Naive thymus-derived CD8-positive, alpha-beta T cell (primary cell): ENCODE measurements around the gene P4HA2. TPM values are rescaled to one million over a fixed set of nuclear protein-coding genes. Genes with fewer than 3 reads are reported as not detected.
"Not testable (repeated sequence)": the region's sequence is repeated elsewhere in the genome, so short reads cannot be mapped to it uniquely, and the experiment has no call there.

Source experiments
- ATAC-seq, 2 donors: fragments of 150-1000 bp; cut with Tn5 transposase in 1 of 2; sonication (Bioruptor Pico), chemical (Tn5 transposase) in 1 of 2; 1 replicate in 1 of 2; 2 replicates in 1 of 2; pipeline ENCODE4 v1.10.0; 2021; ENCODE audit warnings: mild to moderate bottlenecking in 2 of 2, moderate library complexity in 2 of 2
- POLR2A ChIA-PET: fragments of 350-600 bp; sonication (Branson Sonifier 250); formaldehyde crosslinking; loops from one replicate; lab custom pipeline; 2021; ENCODE audit warnings: antibody characterized with exemption; lab: Charles Lee
- DNase-seq, 10 donors: peaks; one replicate each; pipeline versions ENCODE4 v3.0.0 to v3.0.0-alpha.2; 2020 to 2022
- H3K27ac Mint-ChIP-seq, 10 donors: one replicate each; pipeline ENCODE4 v1.8.0; 2020 to 2022; ENCODE audit warnings: mild to moderate bottlenecking in 10 of 10, mixed read lengths in 10 of 10, moderate library complexity in 4 of 10, inconsistent platforms in 1 of 10
- H3K27me3 Mint-ChIP-seq, 5 donors: one replicate each; pipeline ENCODE4 v1.8.0; 2021 to 2022; ENCODE audit warnings: mixed read lengths in 5 of 5
- H3K36me3 Mint-ChIP-seq, 3 donors: one replicate each; pipeline ENCODE4 v1.8.0; 2020 to 2022; ENCODE audit warnings: mixed read lengths in 3 of 3, mild to moderate bottlenecking in 2 of 3, inconsistent platforms in 1 of 3
- H3K4me1 Mint-ChIP-seq, 4 donors: one replicate each; pipeline ENCODE4 v1.8.0; 2021 to 2022; ENCODE audit warnings: mixed read lengths in 4 of 4
- H3K4me3 Mint-ChIP-seq, 10 donors: one replicate each; pipeline ENCODE4 v1.8.0; 2020 to 2022; ENCODE audit warnings: mild to moderate bottlenecking in 10 of 10, mixed read lengths in 10 of 10, moderate library complexity in 6 of 10, inconsistent platforms in 1 of 10
- H3K9me3 Mint-ChIP-seq, 9 donors: one replicate each; pipeline ENCODE4 v1.8.0; 2020 to 2022; ENCODE audit warnings: mixed read lengths in 9 of 9, mild to moderate bottlenecking in 3 of 9, inconsistent platforms in 1 of 9, moderate library complexity in 1 of 9
- microRNA-seq: library from miRNA; unstranded; fragments of <30 nt; microRNA quantifications from one replicate; pipeline ENCODE4 v1.2.0, GENCODE V29; 2022; ENCODE audit warnings: borderline microRNAs expressed
- polyA plus RNA-seq, 3 donors: library from polyadenylated mRNA; unstranded; fragments of 300-500 nt; fragmentation: Illumina TruSeq; gene quantifications; one replicate each; pipeline ENCODE4 v1.2.3, GENCODE V29; 2021
- total RNA-seq, 8 experiments: library from RNA in 2 of 8; stranded (reverse) in 2 of 8; gene quantifications; one replicate each; pipeline ENCODE4 v1.2.3 and lab custom pipeline; 2021 to 2026

Gene P4HA2
- total and polyA plus RNA-seq, 5 experiments from 2014 or later: 1.2 TPM; not detected in 4

- POLR2A ChIA-PET: no interaction called here
- Mint-ChIP-seq H3K4me3 (no peak overlapping the region), H3K4me1 (peaks cover 7 to 19% (median 17%) of the 10 kb centered on the region in 4 donors), H3K27me3 (peaks cover 0 to 3% (median 0%) of the 10 kb centered on the region in 5 donors), H3K36me3 (peaks cover 0 to 5% (median 0%) of the 10 kb centered on the region in 3 donors), H3K9me3 (peaks cover 0 to 9% (median 2%) of the 10 kb centered on the region in 9 donors), H3K27ac (no peak overlapping the region)
- DNase-seq: peak in 1 of 10 donors; percentile 12
- ATAC-seq: peak in 1 of 2 donors; percentile 25
Observed at GRCh38 chr5:132176521-132176945, 51.1 kb downstream of the P4HA2 start.

GRCh38 chr5:132162945-132163344 lies 64.7 kb downstream of the P4HA2 start:
- DNase-seq (no peak), ATAC-seq (no peak)
- peaks cover 0 to 9% (median 8%) of the 10 kb centered on the region in 3 donors for H3K36me3 Mint-ChIP-seq
- no peak overlapping the region for H3K4me3 Mint-ChIP-seq
- H3K27me3 Mint-ChIP-seq: peaks cover 0 to 8% (median 4%) of the 10 kb centered on the region in 5 donors
- POLR2A ChIA-PET: no interaction called here
- no peak overlapping the region for H3K27ac Mint-ChIP-seq
- no peaks in the 10 kb centered on the region for H3K4me1 Mint-ChIP-seq
- H3K9me3 Mint-ChIP-seq: peaks cover 3 to 18% (median 14%) of the 10 kb centered on the region in 9 donors

DNA sequence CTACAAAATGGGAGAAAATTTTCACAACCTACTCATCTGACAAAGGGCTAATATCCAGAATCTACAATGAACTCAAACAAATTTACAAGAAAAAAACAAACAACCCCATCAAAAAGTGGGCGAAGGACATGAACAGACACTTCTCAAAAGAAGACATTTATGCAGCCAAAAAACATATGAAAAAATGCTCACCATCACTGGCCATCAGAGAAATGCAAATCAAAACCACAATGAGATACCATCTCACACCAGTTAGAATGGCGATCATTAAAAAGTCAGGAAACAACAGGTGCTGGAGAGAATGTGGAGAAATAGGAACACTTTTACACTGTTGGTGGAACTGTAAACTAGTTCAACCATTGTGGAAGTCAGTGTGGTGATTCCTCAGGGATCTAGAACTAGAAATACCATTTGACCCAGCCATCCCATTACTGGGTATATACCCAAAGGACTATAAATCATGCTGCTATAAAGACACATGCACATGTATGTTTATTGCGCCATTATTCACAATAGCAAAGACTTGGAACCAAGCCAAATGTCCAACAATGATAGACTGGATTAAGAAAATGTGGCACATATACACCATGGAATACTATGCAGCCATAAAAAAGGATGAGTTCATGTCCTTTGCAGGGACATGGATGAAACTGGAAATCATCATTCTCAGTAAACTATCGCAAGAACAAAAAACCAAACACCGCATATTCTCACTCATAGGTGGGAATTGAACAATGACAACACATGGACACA lies 65.9 kb downstream of the P4HA2 start:
- H3K36me3 Mint-ChIP-seq, ATAC-seq, H3K4me1 Mint-ChIP-seq, DNase-seq, H3K4me3 Mint-ChIP-seq, H3K27ac Mint-ChIP-seq, POLR2A ChIA-PET: not testable (repeated sequence)
- H3K9me3 Mint-ChIP-seq: peaks cover 0 to 12% (median 9%) of the 10 kb centered on the region in 9 donors
- H3K27me3 Mint-ChIP-seq: peaks cover 0 to 12% (median 4%) of the 10 kb centered on the region in 5 donors

GRCh38 chr5:132156413-132156812 lies 71.2 kb downstream of the P4HA2 start:
- no peak for DNase-seq
- Mint-ChIP-seq H3K27me3 (peaks cover 5 to 32% (median 25%) of the 10 kb centered on the region in 5 donors), H3K4me1 (no peaks in the 10 kb centered on the region), H3K4me3 (no peak overlapping the region), H3K36me3 (peaks cover 4 to 26% (median 19%) of the 10 kb centered on the region in 3 donors), H3K9me3 (peaks cover 10 to 44% (median 30%) of the 10 kb centered on the region in 9 donors), H3K27ac (no peak overlapping the region)
- POLR2A ChIA-PET: no interaction called here
- no peak for ATAC-seq

DNA sequence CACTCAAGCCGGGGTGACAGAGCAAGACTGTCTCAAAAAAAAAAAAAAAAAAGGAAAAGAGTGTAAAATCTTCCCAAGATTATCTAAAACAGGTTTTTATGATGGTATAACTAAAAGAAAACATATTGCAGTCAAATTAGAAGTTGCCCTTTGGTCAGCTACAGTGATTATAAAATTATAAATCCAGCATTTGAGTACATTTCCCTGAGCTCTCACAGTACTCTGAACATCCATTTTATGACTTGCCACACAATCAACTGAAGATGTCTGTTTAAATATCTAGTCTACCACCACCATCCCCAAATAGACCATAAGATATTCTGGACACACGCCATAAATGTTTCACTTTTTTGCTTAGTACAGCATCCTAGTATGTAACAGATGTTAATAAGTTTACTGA lies 77.1 kb downstream of the P4HA2 start:
- ATAC-seq (no peak), DNase-seq (no peak)
- no peak overlapping the region for H3K4me3 Mint-ChIP-seq
- peaks cover 10 to 41% (median 27%) of the 10 kb centered on the region in 9 donors for H3K9me3 Mint-ChIP-seq
- H3K4me1 Mint-ChIP-seq: peaks cover 0 to 4% (median 0%) of the 10 kb centered on the region in 4 donors
- POLR2A ChIA-PET: no interaction called here
- H3K36me3 Mint-ChIP-seq: peaks cover 4 to 19% (median 10%) of the 10 kb centered on the region in 3 donors
- no peak overlapping the region for H3K27ac Mint-ChIP-seq
- H3K27me3 Mint-ChIP-seq: peaks cover 5 to 24% (median 19%) of the 10 kb centered on the region in 5 donors

GRCh38 chr5:132147663-132148062 lies 80.0 kb downstream of the P4HA2 start:
- H3K36me3 Mint-ChIP-seq: peaks cover 2 to 25% (median 6%) of the 10 kb centered on the region in 3 donors
- H3K9me3 Mint-ChIP-seq: peaks cover 7 to 40% (median 24%) of the 10 kb centered on the region in 9 donors
- no peak overlapping the region for H3K27ac Mint-ChIP-seq
- DNase-seq (no peak), ATAC-seq (no peak)
- POLR2A ChIA-PET: no interaction called here
- peaks cover 0 to 4% (median 0%) of the 10 kb centered on the region in 4 donors for H3K4me1 Mint-ChIP-seq
- H3K4me3 Mint-ChIP-seq: no peak overlapping the region
- H3K27me3 Mint-ChIP-seq: peaks cover 0 to 19% (median 6%) of the 10 kb centered on the region in 5 donors

- H3K4me1 Mint-ChIP-seq, ATAC-seq, DNase-seq, H3K4me3 Mint-ChIP-seq, H3K27ac Mint-ChIP-seq, POLR2A ChIA-PET: not testable (repeated sequence)
- H3K9me3 Mint-ChIP-seq: peaks cover 7 to 43% (median 30%) of the 10 kb centered on the region in 9 donors
- H3K27me3 Mint-ChIP-seq: peaks cover 0 to 14% (median 6%) of the 10 kb centered on the region in 5 donors
- H3K36me3 Mint-ChIP-seq: peaks cover 0 to 27% (median 7%) of the 10 kb centered on the region in 3 donors
Observed at GRCh38 chr5:132145326-132145725, 82.3 kb downstream of the P4HA2 start.

- Mint-ChIP-seq H3K4me1 (peaks cover 0 to 4% (median 0%) of the 10 kb centered on the region in 4 donors), H3K27ac (no peak overlapping the region), H3K27me3 (peaks cover 0 to 21% (median 11%) of the 10 kb centered on the region in 5 donors), H3K4me3 (no peak overlapping the region), H3K9me3 (peaks cover 11 to 50% (median 31%) of the 10 kb centered on the region in 9 donors), H3K36me3 (peaks cover 0 to 31% (median 12%) of the 10 kb centered on the region in 3 donors)
- DNase-seq (no peak), ATAC-seq (no peak)
- POLR2A ChIA-PET: no interaction called here
Observed at GRCh38 chr5:132143148-132143547, 84.5 kb downstream of the P4HA2 start.

DNA sequence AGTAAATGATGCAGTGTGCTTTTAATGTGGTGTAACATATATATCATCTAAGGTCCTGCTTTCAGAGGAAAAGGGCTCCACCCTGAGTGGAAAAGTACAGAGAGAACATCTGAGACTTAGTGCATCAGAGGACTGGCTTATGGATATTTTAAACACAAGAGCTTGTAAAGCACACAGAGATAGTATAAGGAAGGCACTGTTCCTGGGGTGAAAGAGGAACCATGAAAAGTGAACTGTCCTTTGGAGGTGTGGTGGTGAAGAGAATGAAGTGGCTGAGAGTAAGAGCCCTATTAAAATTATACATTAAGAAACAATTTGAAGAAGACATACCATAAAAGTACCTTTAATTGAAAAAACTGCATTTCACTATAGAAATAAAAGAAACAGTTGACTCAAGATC lies 85.2 kb downstream of the P4HA2 start:
- peaks cover 0 to 31% (median 12%) of the 10 kb centered on the region in 3 donors for H3K36me3 Mint-ChIP-seq
- POLR2A ChIA-PET: no interaction called here
- ATAC-seq (no peak), DNase-seq (no peak)
- H3K27ac Mint-ChIP-seq: no peak overlapping the region
- peaks cover 0 to under 1% (median 0%) of the 10 kb centered on the region in 4 donors for H3K4me1 Mint-ChIP-seq
- no peak overlapping the region for H3K4me3 Mint-ChIP-seq
- peaks cover 11 to 50% (median 31%) of the 10 kb centered on the region in 9 donors for H3K9me3 Mint-ChIP-seq
- H3K27me3 Mint-ChIP-seq: peaks cover 0 to 21% (median 11%) of the 10 kb centered on the region in 5 donors

Small RNA genes lying within 50 kb of the gene (microRNA-seq; reads per million reads assigned to microRNA genes)
- not detected for gene MIR6830

Other genes with a start within 250 kb of the P4HA2 start
- 10 to 100 TPM; 40.0 to 41.8 TPM for gene ACSL6, start 216.2 kb downstream of the P4HA2 start, total RNA-seq
- gene ACSL6, start 216.2 kb downstream of the P4HA2 start, polyA plus RNA-seq: 10 to 100 TPM; 11.4 to 16.5 (median 14.0) TPM
- not detected for gene IL3, start 167.2 kb downstream of the P4HA2 start, total RNA-seq
- not detected for gene IL3, start 167.2 kb downstream of the P4HA2 start, polyA plus RNA-seq
- gene CSF2, start 154.1 kb downstream of the P4HA2 start, total RNA-seq: not detected
- gene CSF2, start 154.1 kb downstream of the P4HA2 start, polyA plus RNA-seq: not detected
- not detected for gene PDLIM4, start 29.8 kb upstream of the P4HA2 start, total RNA-seq
- not detected for gene PDLIM4, start 29.8 kb upstream of the P4HA2 start, polyA plus RNA-seq
- gene SLC22A4, start 66.5 kb upstream of the P4HA2 start, total RNA-seq: not detected
- not detected for gene SLC22A4, start 66.5 kb upstream of the P4HA2 start, polyA plus RNA-seq
- 10 to 100 TPM in 1 of 2 experiments, 1 to 10 TPM in 1; 9.9 to 11.1 TPM for gene SLC22A5, start 141.9 kb upstream of the P4HA2 start, total RNA-seq
- 1 to 10 TPM; 1.9 to 3.2 (median 2.0) TPM for gene SLC22A5, start 141.9 kb upstream of the P4HA2 start, polyA plus RNA-seq